ENCODE measurements around the gene SLC37A4.

The SLC37A4 gene

GRCh38 chr11:118980191-118980881 lies 50.3 kb downstream of the SLC37A4 start:
- no peak overlapping the region for H3K4me3 ChIP-seq (ENCODE audit: low read length)
- no peaks in the 10 kb centered on the region for H3K9me2 ChIP-seq (replicated peaks; ENCODE audit: control insufficient read depth, low read length)

GRCh38 chr11:118979434-118979833 lies 51.2 kb downstream of the SLC37A4 start:
- no peak overlapping the region for H3K4me2 ChIP-seq (ENCODE audit: low read length)

More at GRCh38 chr11:118980191-118980881, 50.3 kb downstream of the SLC37A4 start:
- H3K4me2 ChIP-seq (ENCODE audit: low read length) = no peak overlapping the region
- H3K27ac ChIP-seq (ENCODE audit: low read depth, low read length) = no peak overlapping the region
- no peaks in the 10 kb centered on the region for H3K36me3 ChIP-seq (ENCODE audit: control insufficient read depth, low read length)
- no peaks in the 10 kb centered on the region for H4K20me1 ChIP-seq (ENCODE audit: control insufficient read depth, insufficient read depth, low read depth, low read length)
- no peaks in the 10 kb centered on the region for H3K4me1 ChIP-seq (ENCODE audit: control insufficient read depth, low read length)
- TF ChIP-seq CTCF (IDR thresholded peaks at IDR 0.05; ENCODE audit: low read depth, low read length, poor library complexity, severe bottlenecking) = no peak
- no peak for TF ChIP-seq EZH2phosphoT487 (IDR thresholded peaks at IDR 0.05; ENCODE audit: borderline replicate concordance, low read length)
- no peaks in the 10 kb centered on the region for H3K79me2 ChIP-seq (ENCODE audit: control insufficient read depth, low read length)
- no peaks in the 10 kb centered on the region for H3F3A ChIP-seq (ENCODE audit: control insufficient read depth, insufficient read depth)
- H3K27me3 ChIP-seq (ENCODE audit: control insufficient read depth, low read length) = peaks cover 6% of the 10 kb centered on the region
- H3K9me3 ChIP-seq (ENCODE audit: control insufficient read depth, insufficient read depth, low read length) = no peaks in the 10 kb centered on the region

GRCh38 chr11:118975771-118976709 lies 54.6 kb downstream of the SLC37A4 start:
- Histone ChIP-seq H3K9me3 (ENCODE audit: control insufficient read depth, insufficient read depth, low read length) (no peaks in the 10 kb centered on the region), H3K4me3 (ENCODE audit: low read length) (no peak overlapping the region), H3K79me2 (ENCODE audit: control insufficient read depth, low read length) (no peaks in the 10 kb centered on the region), H3K9me2 (replicated peaks; ENCODE audit: control insufficient read depth, low read length) (no peaks in the 10 kb centered on the region), H3K4me1 (ENCODE audit: control insufficient read depth, low read length) (no peaks in the 10 kb centered on the region), H3K27ac (ENCODE audit: low read depth, low read length) (no peak overlapping the region), H4K20me1 (ENCODE audit: control insufficient read depth, insufficient read depth, low read depth, low read length) (no peaks in the 10 kb centered on the region), H3F3A (ENCODE audit: control insufficient read depth, insufficient read depth) (no peaks in the 10 kb centered on the region; the same call in 1 of the 2 replicates), H3K27me3 (ENCODE audit: control insufficient read depth, low read length) (peaks cover 18% of the 10 kb centered on the region), H3K4me2 (ENCODE audit: low read length) (no peak overlapping the region), H3K36me3 (ENCODE audit: control insufficient read depth, low read length) (no peaks in the 10 kb centered on the region)
- TF ChIP-seq CTCF (IDR thresholded peaks at IDR 0.05; ENCODE audit: low read depth, low read length, poor library complexity, severe bottlenecking) = no peak
- TF ChIP-seq EZH2phosphoT487 (IDR thresholded peaks at IDR 0.05; ENCODE audit: borderline replicate concordance, low read length) = no peak

More at GRCh38 chr11:118979434-118979833, 51.2 kb downstream of the SLC37A4 start:
- TF ChIP-seq CTCF (IDR thresholded peaks at IDR 0.05; ENCODE audit: low read depth, low read length, poor library complexity, severe bottlenecking) = no peak
- Histone ChIP-seq H3K36me3 (ENCODE audit: control insufficient read depth, low read length) (no peaks in the 10 kb centered on the region), H3K9me3 (ENCODE audit: control insufficient read depth, insufficient read depth, low read length) (no peaks in the 10 kb centered on the region), H3K9me2 (replicated peaks; ENCODE audit: control insufficient read depth, low read length) (no peaks in the 10 kb centered on the region), H4K20me1 (ENCODE audit: control insufficient read depth, insufficient read depth, low read depth, low read length) (no peaks in the 10 kb centered on the region), H3K4me1 (ENCODE audit: control insufficient read depth, low read length) (no peaks in the 10 kb centered on the region), H3F3A (ENCODE audit: control insufficient read depth, insufficient read depth) (no peaks in the 10 kb centered on the region), H3K27ac (ENCODE audit: low read depth, low read length) (no peak overlapping the region), H3K27me3 (ENCODE audit: control insufficient read depth, low read length) (peaks cover 12% of the 10 kb centered on the region), H3K4me3 (ENCODE audit: low read length) (no peak overlapping the region), H3K79me2 (ENCODE audit: control insufficient read depth, low read length) (no peaks in the 10 kb centered on the region)

Data from DOHH2 (cell line).